Keratinocyte (primary cell): ENCODE measurements around the gene DCAF8. TPM values are rescaled to one million over a fixed set of nuclear protein-coding genes. Genes with fewer than 3 reads are reported as not detected.

ENCODE experiments used
- DNase-seq: peaks from one replicate; pipeline ENCODE4 v3.0.0-alpha.2; 2011; ENCODE audit warnings: low read depth, missing footprints, low spot score
- FAIRE-seq: peaks from 2 replicates; lab custom pipeline; 2011; peaks lifted over from hg19 to GRCh38; lab: Jason Lieb, UNC
- H2AFZ ChIP-seq: 2 replicates; pipeline ENCODE4 v1.6.0; 2012; ENCODE audit warnings: low read length, control low read depth, inconsistent platforms; ENCODE audit not compliant: control insufficient read depth
- H3K27ac ChIP-seq: 2 replicates; pipeline ENCODE4 v1.5.1; 2011; ENCODE audit warnings: low read length; ENCODE audit not compliant: control insufficient read depth, insufficient read depth
- H3K27me3 ChIP-seq: 3 replicates; pipeline ENCODE4 v1.6.0; 2011; ENCODE audit warnings: low read length; ENCODE audit not compliant: control insufficient read depth, insufficient read depth; ENCODE audit errors: extremely low read depth
- H3K36me3 ChIP-seq, 2 experiments: 2 replicates in 1 of 2; 3 replicates in 1 of 2; pipeline ENCODE4 v1.5.1; 2011; ENCODE audit warnings: low read length in 2 of 2, mild to moderate bottlenecking in 1 of 2; ENCODE audit not compliant: control insufficient read depth in 2 of 2, insufficient read depth in 2 of 2; ENCODE audit errors: extremely low read depth in 1 of 2
- H3K4me1 ChIP-seq: 3 replicates; pipeline ENCODE4 v1.5.1; 2011; ENCODE audit warnings: low read length; ENCODE audit not compliant: control insufficient read depth, insufficient read depth; ENCODE audit errors: extremely low read depth
- H3K4me2 ChIP-seq: 3 replicates; pipeline ENCODE4 v1.6.0; 2011; ENCODE audit warnings: low read depth, low read length; ENCODE audit not compliant: control insufficient read depth, insufficient read depth; ENCODE audit errors: extremely low read depth
- H3K4me3 ChIP-seq, 3 experiments: fragments of 200-600 bp in 1 of 3; sonication (generic) in 1 of 3; 2 replicates in 2 of 3; 3 replicates in 1 of 3; pipeline ENCODE4 v1.5.1; 2011 to 2016; ENCODE audit warnings: low read length in 3 of 3, mild to moderate bottlenecking in 3 of 3, control low read depth in 2 of 3, inconsistent platforms in 1 of 3, low read depth in 1 of 3, mixed read lengths in 1 of 3, mixed run types in 1 of 3, moderate library complexity in 1 of 3; ENCODE audit not compliant: control insufficient read depth in 2 of 3, insufficient read depth in 2 of 3; ENCODE audit errors: extremely low read depth in 1 of 3
- H3K79me2 ChIP-seq: 2 replicates; pipeline ENCODE4 v1.6.0; 2012; ENCODE audit warnings: low read length; ENCODE audit not compliant: control insufficient read depth, insufficient read depth
- H3K9ac ChIP-seq: 3 replicates; pipeline ENCODE4 v1.6.0; 2011; ENCODE audit warnings: low read length; ENCODE audit not compliant: control insufficient read depth, insufficient read depth; ENCODE audit errors: extremely low read depth
- H3K9me1 ChIP-seq: 3 replicates; pipeline ENCODE4 v1.6.0; 2011; ENCODE audit warnings: low read length; ENCODE audit not compliant: control insufficient read depth, insufficient read depth; ENCODE audit errors: extremely low read depth
- H3K9me3 ChIP-seq: 2 replicates; pipeline ENCODE4 v1.5.1; 2012; ENCODE audit warnings: low read depth, low read length; ENCODE audit not compliant: control insufficient read depth
- H4K20me1 ChIP-seq: 3 replicates; pipeline ENCODE4 v1.6.0; 2011; ENCODE audit warnings: low read length; ENCODE audit not compliant: control insufficient read depth, insufficient read depth; ENCODE audit errors: extremely low read depth
- EZH2 ChIP-seq: IDR thresholded peaks from one replicate; pipeline ENCODE4 v1.6.1; 2012; ENCODE audit warnings: inconsistent platforms, mild to moderate bottlenecking, low read length, moderate library complexity
- dilution Hi-C: fragments of 300-500 bp; cut with MboI; formaldehyde crosslinking; loops from one replicate; pipeline ENCODE4 v1.7.0; 2020; ENCODE audit warnings: low sequenced_read_pairs; ENCODE audit not compliant: extremely low pct_ligation_motif_present
- polyA plus RNA-seq, 5 experiments: library from polyadenylated mRNA; depleted of rRNA in 3 of 5; stranded (reverse) in 3 of 5; stranded (forward) in 1 of 5; unstranded in 1 of 5; fragments of >200 nt; gene quantifications; 1 replicate in 1 of 5; 2 replicates in 3 of 5; 3 replicates in 1 of 5; pipeline versions ENCODE4 v1.2.1 to v1.2.3, GENCODE V29; 2011 to 2012; ENCODE audit warnings: missing spikeins in 2 of 5, low read depth in 1 of 5, low replicate concordance in 1 of 5
- TF ChIP-seq, protein P1 (sequence below), 3 experiments: IDR thresholded peaks in 1 of 3; conservative IDR thresholded peaks in 1 of 3; optimal IDR thresholded peaks in 1 of 3; 2 replicates in 2 of 3; 3 replicates in 1 of 3; pipeline versions ENCODE3 to v1.5.1; 2011; ENCODE audit warnings: low read length in 3 of 3, mild to moderate bottlenecking in 3 of 3, moderate library complexity in 2 of 3, control low read depth in 1 of 3, inconsistent platforms in 1 of 3; ENCODE audit not compliant: insufficient read depth in 2 of 3; ENCODE audit errors: extremely low read depth in 1 of 3

The DCAF8 gene
- polyA plus RNA-seq, 1 donor (not counting 4 experiments of a cell fraction or from before 2014, with no cell fraction given) = 81.2 TPM

GRCh38 chr1:160200786-160201185, 61.6 kb downstream of the DCAF8 start:
- DNase-seq = no peak
- H4K20me1 ChIP-seq = no peaks in the 10 kb centered on the region
- H3K4me3 ChIP-seq = no peak overlapping the region
- no peak overlapping the region for H3K9ac ChIP-seq
- H3K27ac ChIP-seq = no peak overlapping the region
- TF ChIP-seq EZH2 = no peak
- TF ChIP-seq, protein P1, sequence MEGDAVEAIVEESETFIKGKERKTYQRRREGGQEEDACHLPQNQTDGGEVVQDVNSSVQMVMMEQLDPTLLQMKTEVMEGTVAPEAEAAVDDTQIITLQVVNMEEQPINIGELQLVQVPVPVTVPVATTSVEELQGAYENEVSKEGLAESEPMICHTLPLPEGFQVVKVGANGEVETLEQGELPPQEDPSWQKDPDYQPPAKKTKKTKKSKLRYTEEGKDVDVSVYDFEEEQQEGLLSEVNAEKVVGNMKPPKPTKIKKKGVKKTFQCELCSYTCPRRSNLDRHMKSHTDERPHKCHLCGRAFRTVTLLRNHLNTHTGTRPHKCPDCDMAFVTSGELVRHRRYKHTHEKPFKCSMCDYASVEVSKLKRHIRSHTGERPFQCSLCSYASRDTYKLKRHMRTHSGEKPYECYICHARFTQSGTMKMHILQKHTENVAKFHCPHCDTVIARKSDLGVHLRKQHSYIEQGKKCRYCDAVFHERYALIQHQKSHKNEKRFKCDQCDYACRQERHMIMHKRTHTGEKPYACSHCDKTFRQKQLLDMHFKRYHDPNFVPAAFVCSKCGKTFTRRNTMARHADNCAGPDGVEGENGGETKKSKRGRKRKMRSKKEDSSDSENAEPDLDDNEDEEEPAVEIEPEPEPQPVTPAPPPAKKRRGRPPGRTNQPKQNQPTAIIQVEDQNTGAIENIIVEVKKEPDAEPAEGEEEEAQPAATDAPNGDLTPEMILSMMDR (optimal IDR thresholded peaks at IDR 0.05 in 1 of 3, IDR thresholded peaks at IDR 0.05 in 1 of 3, conservative IDR thresholded peaks at IDR 0.05 in 1 of 3; ENCODE audit: extremely low read depth in 1 of 3, insufficient read depth in 2 of 3, low read length in 3 of 3) = no peak
- dilution Hi-C loops = no loop called here
- no peaks in the 10 kb centered on the region for H3K9me1 ChIP-seq
- FAIRE-seq = no peak
- peaks cover 5% of the 10 kb centered on the region for H3K79me2 ChIP-seq
- H3K4me2 ChIP-seq = no peak overlapping the region
- no peaks in the 10 kb centered on the region for H3K36me3 ChIP-seq
- H3K4me1 ChIP-seq = peaks cover 6% of the 10 kb centered on the region
- H3K9me3 ChIP-seq = no peaks in the 10 kb centered on the region
- no peaks in the 10 kb centered on the region for H3K27me3 ChIP-seq
- H2AFZ ChIP-seq = no peak overlapping the region

GRCh38 chr1:160197231-160197630, 65.1 kb downstream of the DCAF8 start:
- Histone ChIP-seq H3K9me3 (no peaks in the 10 kb centered on the region), H3K4me2 (no peak overlapping the region), H3K36me3 (no peaks in the 10 kb centered on the region), H2AFZ (no peak overlapping the region), H3K4me3 (no peak overlapping the region), H4K20me1 (no peaks in the 10 kb centered on the region), H3K27me3 (no peaks in the 10 kb centered on the region), H3K9ac (no peak overlapping the region), H3K27ac (no peak overlapping the region), H3K79me2 (no peaks in the 10 kb centered on the region), H3K4me1 (no peaks in the 10 kb centered on the region), H3K9me1 (no peaks in the 10 kb centered on the region)
- dilution Hi-C loops = loop anchor here (5.0 kb wide), 1 partner anchor 90 kb away; no protein-coding TSS in a partner anchor
- TF ChIP-seq, protein P1 (optimal IDR thresholded peaks at IDR 0.05 in 1 of 3, IDR thresholded peaks at IDR 0.05 in 1 of 3, conservative IDR thresholded peaks at IDR 0.05 in 1 of 3; ENCODE audit: extremely low read depth in 1 of 3, insufficient read depth in 2 of 3, low read length in 3 of 3) = no peak
- no peak for TF ChIP-seq EZH2
- FAIRE-seq (no peak), DNase-seq (no peak)
